Heart left ventricle (tissue), 16 donors: Measurements from ENCODE around the gene PRRG2. TPM values are rescaled to one million over a fixed set of nuclear protein-coding genes. Genes with fewer than 3 reads are reported as not detected.

ENCODE experiments used
- ATAC-seq, 4 donors: fragments of 200-7000 bp; cut with Tn5 transposase; one replicate each; pipeline ENCODE4 v1.9.1; 2020 to 2022; ENCODE audit warnings: moderate library complexity in 4 of 4, mild to moderate bottlenecking in 3 of 4, moderate number of reproducible peaks in 1 of 4
- DNase-seq, 5 donors: peaks; one replicate each; pipeline ENCODE4 v3.0.0-alpha.2; 2020
- H3K27ac ChIP-seq, 12 donors: fragments of 200-600 bp; sonication (generic) in 4 of 12; one replicate each; pipeline versions ENCODE4 v1.5.0 to v1.8.0; 2016 to 2022; ENCODE audit warnings: mild to moderate bottlenecking in 2 of 12
- H3K27me3 ChIP-seq, 9 donors: fragments of 200-600 bp; sonication (generic) in 2 of 9; one replicate each; pipeline versions ENCODE4 v1.5.1 to v1.8.0; 2016 to 2022; ENCODE audit warnings: mild to moderate bottlenecking in 3 of 9
- H3K36me3 ChIP-seq, 9 donors: fragments of 200-600 bp; sonication (generic) in 2 of 9; one replicate each; pipeline versions ENCODE4 v1.5.0 to v1.8.0; 2018 to 2022; ENCODE audit warnings: mild to moderate bottlenecking in 2 of 9
- H3K4me1 ChIP-seq, 12 donors: fragments of 200-600 bp; sonication (generic) in 4 of 12; one replicate each; pipeline versions ENCODE4 v1.5.0 to v1.8.0; 2016 to 2022; ENCODE audit warnings: mild to moderate bottlenecking in 3 of 12
- H3K4me3 ChIP-seq, 12 donors: fragments of 200-600 bp; sonication (generic) in 4 of 12; one replicate each; pipeline versions ENCODE4 v1.5.0 to v1.8.0; 2017 to 2022; ENCODE audit warnings: mild to moderate bottlenecking in 9 of 12, moderate library complexity in 4 of 12
- H3K9me3 ChIP-seq, 12 donors: fragments of 200-600 bp; sonication (generic) in 4 of 12; one replicate each; pipeline versions ENCODE4 v1.5.0 to v1.8.0; 2016 to 2022; ENCODE audit warnings: mild to moderate bottlenecking in 1 of 12
- CTCF ChIP-seq, 12 donors: fragments of 200-600 bp; sonication (generic) in 4 of 12; IDR thresholded peaks; one replicate each; pipeline versions ENCODE4 v1.5.0 to v1.8.0; 2018 to 2022; ENCODE audit warnings: antibody characterized with exemption in 12 of 12, mild to moderate bottlenecking in 5 of 12
- POLR2A ChIP-seq, 2 donors: fragments of 450-650 bp; IDR thresholded peaks; one replicate each; pipeline ENCODE4 v1.6.1; 2017; ENCODE audit warnings: antibody characterized with exemption in 2 of 2, mild to moderate bottlenecking in 2 of 2, moderate library complexity in 2 of 2
- WGBS, 4 donors: extraction: QIAGEN DNeasy Blood & Tissue Kit in 2 of 4; methylation state at CpG; one replicate each; pipeline versions ENCODE4 v1.1.5 to v1.1.7; 2013 to 2018; 5-methylcytosine and 5-hydroxymethylcytosine counted together
- intact Hi-C, 10 donors: fragments of 100-400 bp; cut with DNase I; formaldehyde crosslinking; loops; one replicate each; pipeline versions ENCODE4 v1.11.1 to v1.14.2; 2022
- polyA plus RNA-seq, 2 donors: library from polyadenylated mRNA; stranded (reverse); fragments of 200-250 nt; gene quantifications; one replicate each; pipeline ENCODE4 v1.2.3, GENCODE V29; 2013
- total RNA-seq, 9 donors: library from RNA; depleted of rRNA in 2 of 9; stranded (reverse); fragments of >200 nt in 2 of 9; fragmentation: NEBNext Ultra II Directional in 3 of 9; extraction: Animal tissue kit (Norgen Biotek cat#: 25700) in 3 of 9; gene quantifications; one replicate each; pipeline versions ENCODE4 v1.1.0 to v1.2.4, GENCODE V29; 2016 to 2023
- donor health status: ischemic (EF 13 %, LVEDD 7.1; RV severe dilation, severe dysfunction).
- donor health status: healthy with polysubstance abuse.
- donor health status: DM: no; HTN: yes; CAD: no.
- donor health status: DM: no; HTN: no; CAD: no.
- donor health status: ischemic (EF 25% LVEDD 6.9; RV normal size, moderate dysfunction).
- donor health status: ischemic (EF 25% LVEDD 5.7; RV mildly dilated, moderate dysfunction).
- donor health status: healthy.
- donor health status: DM: yes; HTN: yes; CAD: no.
- donor health status: ischemic (EF 35%, LVEDD 5.7; RV mildly dilated, moderate dysfunction).
- donor health status: nonischemic (EF 11% LVEDD 7.7; RV severe dilation, severe dysfunction).
- donor health status: DM: yes; HTN: yes; CAD: no.
- donor health status: PGD.
- donor health status: ischemic (EF 29% LVEDD 5.4; RV normal size, mild dysfunction).
- donor health status: nonischemic (EF 23%, LVEDD 6.1; RV moderate dilation, normal function).

Gene PRRG2
- total and polyA plus RNA-seq, 11 donors = 0.27 to 3.2 (median 0.88) TPM; not detected in 1

- intact Hi-C loops = no loop called here
- 87 to 89% (median 88%) methylated on average over 11 of the region's 11 CpGs for WGBS, 4 donors
- H3K4me3 ChIP-seq = no peak overlapping the region
- peaks cover 0 to 15% (median 6%) of the 10 kb centered on the region in 12 donors for H3K4me1 ChIP-seq
- no peaks in the 10 kb centered on the region for H3K27me3 ChIP-seq
- no peaks in the 10 kb centered on the region for H3K9me3 ChIP-seq
- TF ChIP-seq POLR2A (IDR thresholded peaks at IDR 0.05) (no peak), CTCF (IDR thresholded peaks at IDR 0.05) (no peak)
- peaks cover 0 to 54% (median 34%) of the 10 kb centered on the region in 9 donors for H3K36me3 ChIP-seq
- ATAC-seq = no peak
- H3K27ac ChIP-seq = no peak overlapping the region
- no peak for DNase-seq
These were observed 45.1 kb downstream of the PRRG2 start for GRCh38 chr19:49626226-49626625.

GRCh38 chr19:49629659-49630058 is 48.5 kb downstream of the PRRG2 start:
- Histone ChIP-seq H3K27ac (peak overlapping the region in 3 of 12 donors; percentile 15 to 31 (median 29)), H3K4me1 (peaks cover 0 to 23% (median 12%) of the 10 kb centered on the region in 12 donors), H3K36me3 (peaks cover 0 to 37% (median 25%) of the 10 kb centered on the region in 9 donors), H3K4me3 (no peak overlapping the region), H3K9me3 (no peaks in the 10 kb centered on the region), H3K27me3 (no peaks in the 10 kb centered on the region)
- DNase-seq (no peak), ATAC-seq (no peak)
- WGBS, 4 donors = 88 to 93% (median 90%) methylated on average over 9 of the region's 9 CpGs
- intact Hi-C loops = loop anchor here in 1 of 10 donors (5.0 kb wide), 1 partner anchor 188 kb away; the partner anchor contains the start of gene MED25
- TF ChIP-seq CTCF (IDR thresholded peaks at IDR 0.05) (no peak), POLR2A (IDR thresholded peaks at IDR 0.05) (no peak)

GRCh38 chr19:49631014-49631588 is 50.0 kb downstream of the PRRG2 start:
- 31 to 47% (median 35%) methylated on average over 9 of the region's 9 CpGs for WGBS, 4 donors
- no peaks in the 10 kb centered on the region for H3K27me3 ChIP-seq
- peak overlapping the region in 5 of 12 donors; percentile 9 to 46 (median 24) for H3K27ac ChIP-seq
- intact Hi-C loops = loop anchor here in 1 of 10 donors (5.0 kb wide), 1 partner anchor 186 kb away; the partner anchor contains the start of gene MED25
- H3K36me3 ChIP-seq = peaks cover 0 to 32% (median 15%) of the 10 kb centered on the region in 9 donors
- peaks cover 0 to 29% (median 21%) of the 10 kb centered on the region in 12 donors for H3K4me1 ChIP-seq
- no peak overlapping the region for H3K4me3 ChIP-seq
- H3K9me3 ChIP-seq = no peaks in the 10 kb centered on the region
- peak in 3 of 4 donors; percentile 11 to 36 (median 16) for ATAC-seq
- TF ChIP-seq POLR2A (IDR thresholded peaks at IDR 0.05) (no peak), CTCF (IDR thresholded peaks at IDR 0.05) (no peak)
- DNase-seq = no peak

GRCh38 chr19:49631610-49632192 is 50.6 kb downstream of the PRRG2 start:
- Histone ChIP-seq H3K4me3 (no peak overlapping the region), H3K4me1 (peaks cover 0 to 35% (median 24%) of the 10 kb centered on the region in 12 donors), H3K9me3 (no peaks in the 10 kb centered on the region), H3K36me3 (peaks cover 0 to 32% (median 15%) of the 10 kb centered on the region in 9 donors), H3K27ac (peak overlapping the region in 1 of 12 donors; percentile 38), H3K27me3 (no peaks in the 10 kb centered on the region)
- intact Hi-C loops = loop anchor here in 1 of 10 donors (5.0 kb wide), 1 partner anchor 186 kb away; the partner anchor contains the start of gene MED25
- WGBS, 4 donors = 87 to 89% (median 88%) methylated on average over 17 to 19 of the region's 19 CpGs
- no peak for DNase-seq
- TF ChIP-seq POLR2A (IDR thresholded peaks at IDR 0.05) (no peak), CTCF (IDR thresholded peaks at IDR 0.05) (no peak)
- ATAC-seq = no peak
